Keratinocyte (primary cell): ENCODE data around the gene HNF1B. TPM values are rescaled to one million over a fixed set of nuclear protein-coding genes. Genes with fewer than 3 reads are reported as not detected.

Experiments
- DNase-seq: peaks from one replicate; pipeline ENCODE4 v3.0.0-alpha.2; 2011; ENCODE audit warnings: low read depth, missing footprints, low spot score
- FAIRE-seq: peaks from 2 replicates; lab custom pipeline; 2011; peaks lifted over from hg19 to GRCh38; lab: Jason Lieb, UNC
- H2AFZ ChIP-seq: 2 replicates; pipeline ENCODE4 v1.6.0; 2012; ENCODE audit warnings: low read length, control low read depth, inconsistent platforms; ENCODE audit not compliant: control insufficient read depth
- H3K27ac ChIP-seq: 2 replicates; pipeline ENCODE4 v1.5.1; 2011; ENCODE audit warnings: low read length; ENCODE audit not compliant: control insufficient read depth, insufficient read depth
- H3K27me3 ChIP-seq: 3 replicates; pipeline ENCODE4 v1.6.0; 2011; ENCODE audit warnings: low read length; ENCODE audit not compliant: control insufficient read depth, insufficient read depth; ENCODE audit errors: extremely low read depth
- H3K36me3 ChIP-seq, 2 experiments: 2 replicates in 1 of 2; 3 replicates in 1 of 2; pipeline ENCODE4 v1.5.1; 2011; ENCODE audit warnings: low read length in 2 of 2, mild to moderate bottlenecking in 1 of 2; ENCODE audit not compliant: control insufficient read depth in 2 of 2, insufficient read depth in 2 of 2; ENCODE audit errors: extremely low read depth in 1 of 2
- H3K4me1 ChIP-seq: 3 replicates; pipeline ENCODE4 v1.5.1; 2011; ENCODE audit warnings: low read length; ENCODE audit not compliant: control insufficient read depth, insufficient read depth; ENCODE audit errors: extremely low read depth
- H3K4me2 ChIP-seq: 3 replicates; pipeline ENCODE4 v1.6.0; 2011; ENCODE audit warnings: low read depth, low read length; ENCODE audit not compliant: control insufficient read depth, insufficient read depth; ENCODE audit errors: extremely low read depth
- H3K4me3 ChIP-seq, 3 experiments: fragments of 200-600 bp in 1 of 3; sonication (generic) in 1 of 3; 2 replicates in 2 of 3; 3 replicates in 1 of 3; pipeline ENCODE4 v1.5.1; 2011 to 2016; ENCODE audit warnings: low read length in 3 of 3, mild to moderate bottlenecking in 3 of 3, control low read depth in 2 of 3, inconsistent platforms in 1 of 3, low read depth in 1 of 3, mixed read lengths in 1 of 3, mixed run types in 1 of 3, moderate library complexity in 1 of 3; ENCODE audit not compliant: control insufficient read depth in 2 of 3, insufficient read depth in 2 of 3; ENCODE audit errors: extremely low read depth in 1 of 3
- H3K79me2 ChIP-seq: 2 replicates; pipeline ENCODE4 v1.6.0; 2012; ENCODE audit warnings: low read length; ENCODE audit not compliant: control insufficient read depth, insufficient read depth
- H3K9ac ChIP-seq: 3 replicates; pipeline ENCODE4 v1.6.0; 2011; ENCODE audit warnings: low read length; ENCODE audit not compliant: control insufficient read depth, insufficient read depth; ENCODE audit errors: extremely low read depth
- H3K9me1 ChIP-seq: 3 replicates; pipeline ENCODE4 v1.6.0; 2011; ENCODE audit warnings: low read length; ENCODE audit not compliant: control insufficient read depth, insufficient read depth; ENCODE audit errors: extremely low read depth
- H3K9me3 ChIP-seq: 2 replicates; pipeline ENCODE4 v1.5.1; 2012; ENCODE audit warnings: low read depth, low read length; ENCODE audit not compliant: control insufficient read depth
- H4K20me1 ChIP-seq: 3 replicates; pipeline ENCODE4 v1.6.0; 2011; ENCODE audit warnings: low read length; ENCODE audit not compliant: control insufficient read depth, insufficient read depth; ENCODE audit errors: extremely low read depth
- CTCF ChIP-seq, 3 experiments: IDR thresholded peaks in 1 of 3; conservative IDR thresholded peaks in 1 of 3; optimal IDR thresholded peaks in 1 of 3; 2 replicates in 2 of 3; 3 replicates in 1 of 3; pipeline versions ENCODE3 to v1.5.1; 2011; ENCODE audit warnings: low read length in 3 of 3, mild to moderate bottlenecking in 3 of 3, moderate library complexity in 2 of 3, control low read depth in 1 of 3, inconsistent platforms in 1 of 3; ENCODE audit not compliant: insufficient read depth in 2 of 3; ENCODE audit errors: extremely low read depth in 1 of 3
- EZH2 ChIP-seq: IDR thresholded peaks from one replicate; pipeline ENCODE4 v1.6.1; 2012; ENCODE audit warnings: inconsistent platforms, mild to moderate bottlenecking, low read length, moderate library complexity
- dilution Hi-C: fragments of 300-500 bp; cut with MboI; formaldehyde crosslinking; loops from one replicate; pipeline ENCODE4 v1.7.0; 2020; ENCODE audit warnings: low sequenced_read_pairs; ENCODE audit not compliant: extremely low pct_ligation_motif_present
- polyA plus RNA-seq, 5 experiments: library from polyadenylated mRNA; depleted of rRNA in 3 of 5; stranded (reverse) in 3 of 5; stranded (forward) in 1 of 5; unstranded in 1 of 5; fragments of >200 nt; gene quantifications; 1 replicate in 1 of 5; 2 replicates in 3 of 5; 3 replicates in 1 of 5; pipeline versions ENCODE4 v1.2.1 to v1.2.3, GENCODE V29; 2011 to 2012; ENCODE audit warnings: missing spikeins in 2 of 5, low read depth in 1 of 5, low replicate concordance in 1 of 5

HNF1B gene
- polyA plus RNA-seq, 1 donor (not counting 4 experiments of a cell fraction or from before 2014, with no cell fraction given): not detected

GRCh38 chr17:37698911-37699255 lies 46.0 kb downstream of the HNF1B start:
- peak overlapping the region; percentile 29 for H3K4me2 ChIP-seq
- peaks cover 39% of the 10 kb centered on the region for H3K4me1 ChIP-seq
- peaks cover 1% of the 10 kb centered on the region for H3K27me3 ChIP-seq
- no peaks in the 10 kb centered on the region for H3K36me3 ChIP-seq
- peaks cover 3% of the 10 kb centered on the region for H3K9me3 ChIP-seq
- TF ChIP-seq EZH2: no peak
- no peak for TF ChIP-seq CTCF (optimal IDR thresholded peaks at IDR 0.05 in 1 of 3, IDR thresholded peaks at IDR 0.05 in 1 of 3, conservative IDR thresholded peaks at IDR 0.05 in 1 of 3; ENCODE audit: extremely low read depth in 1 of 3, insufficient read depth in 2 of 3, low read length in 3 of 3)
- H3K9me1 ChIP-seq: no peaks in the 10 kb centered on the region
- H3K4me3 ChIP-seq: no peak overlapping the region
- no peak overlapping the region for H2AFZ ChIP-seq
- DNase-seq (no peak), FAIRE-seq (no peak)
- no peaks in the 10 kb centered on the region for H4K20me1 ChIP-seq
- dilution Hi-C loops: no loop called here
- H3K9ac ChIP-seq: no peak overlapping the region
- H3K27ac ChIP-seq: peak overlapping the region; percentile 56
- no peaks in the 10 kb centered on the region for H3K79me2 ChIP-seq

- Histone ChIP-seq H3K4me2 (peak overlapping the region; percentile 29), H4K20me1 (no peaks in the 10 kb centered on the region), H2AFZ (no peak overlapping the region), H3K27me3 (peaks cover 5% of the 10 kb centered on the region), H3K79me2 (no peaks in the 10 kb centered on the region), H3K4me3 (no peak overlapping the region), H3K9ac (no peak overlapping the region), H3K27ac (peak overlapping the region; percentile 56), H3K9me1 (no peaks in the 10 kb centered on the region), H3K36me3 (no peaks in the 10 kb centered on the region), H3K9me3 (peaks cover 3% of the 10 kb centered on the region), H3K4me1 (peaks cover 39% of the 10 kb centered on the region)
- peak; percentile 21 for DNase-seq
- no peak for FAIRE-seq
- dilution Hi-C loops: no loop called here
- no peak for TF ChIP-seq EZH2
Observed at GRCh38 chr17:37698132-37698910, 46.5 kb downstream of the HNF1B start.
